ENCODE results near the gene TLR7. TPM values are rescaled to one million over a fixed set of nuclear protein-coding genes. Genes with fewer than 3 reads are reported as not detected.
A peak's percentile ranks its signal among the peaks of the same experiment; 100 is the strongest.

The TLR7 gene
- total RNA-seq, 1 donor from 2014 or later = not detected

DNA sequence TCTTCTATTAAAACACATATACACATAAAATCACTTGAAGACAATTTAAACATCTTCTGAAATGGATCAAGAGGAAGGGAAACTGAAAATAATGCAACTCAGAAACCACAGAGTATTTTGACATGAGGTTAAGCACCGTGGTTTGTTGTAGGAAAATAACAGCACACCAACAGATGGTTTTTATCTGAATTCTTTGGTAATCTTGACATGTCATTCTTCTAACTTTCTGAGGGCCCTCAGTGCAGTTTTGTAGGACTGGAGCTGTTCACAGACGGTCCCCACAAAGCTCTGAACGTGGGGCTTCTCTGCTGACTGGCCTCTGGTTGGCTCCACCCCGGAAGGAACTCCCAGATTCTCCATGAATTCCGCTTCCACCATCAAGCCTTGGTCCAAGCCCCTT lies 23.6 kb downstream of the TLR7 start:
- DNase-seq (ENCODE audit: extremely low read depth, low read depth, low spot score) = no peak

DNA sequence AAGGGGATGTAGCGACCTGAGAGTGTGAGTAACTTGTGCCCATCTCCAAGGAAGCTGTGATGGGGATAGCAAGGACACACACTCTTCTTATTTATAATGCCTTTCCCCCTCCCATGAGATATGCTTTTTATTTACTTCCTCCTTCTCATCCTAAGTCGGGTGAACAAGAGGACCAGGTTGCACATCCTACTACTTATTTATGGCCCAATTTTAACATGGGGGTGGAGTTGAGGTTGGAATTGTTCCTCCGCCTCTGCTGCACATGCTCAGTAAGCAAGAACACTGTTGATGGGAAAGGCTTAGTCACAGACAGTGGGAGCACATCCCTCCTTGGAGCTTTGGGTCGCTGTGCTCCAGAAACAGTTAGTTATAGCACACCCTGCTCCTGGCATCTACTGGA lies 24.3 kb downstream of the TLR7 start:
- DNase-seq (ENCODE audit: extremely low read depth, low read depth, low spot score) = no peak

DNA sequence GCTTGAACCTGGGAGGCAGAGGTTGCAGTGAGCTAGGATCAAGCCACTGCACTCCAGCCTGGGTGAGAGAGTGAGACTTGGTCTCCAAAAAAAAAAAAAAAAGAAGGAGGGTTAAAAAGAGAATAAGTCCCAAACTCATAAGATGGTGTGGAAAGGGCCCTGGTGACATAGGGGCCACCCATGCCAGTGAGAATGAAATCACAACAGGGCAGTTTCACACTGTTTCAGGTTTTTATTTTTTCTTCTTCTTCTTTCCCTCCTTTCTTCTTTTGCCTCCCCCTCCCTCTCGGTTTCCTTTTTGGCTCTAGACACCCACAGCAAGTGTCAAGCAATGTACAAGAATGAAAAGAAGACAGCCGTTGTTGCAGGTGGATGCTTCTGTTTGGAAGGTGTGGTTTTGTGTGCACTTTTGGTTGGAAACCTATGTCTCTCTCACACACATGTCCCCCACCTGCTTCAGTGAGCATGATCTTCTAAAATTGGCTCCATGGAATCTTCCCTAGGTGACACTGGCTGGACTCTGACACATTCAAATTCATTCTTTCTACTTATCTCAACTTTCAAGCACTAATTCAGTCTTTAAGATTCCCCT lies 25.1 kb downstream of the TLR7 start:
- no peak for DNase-seq (ENCODE audit: extremely low read depth, low read depth, low spot score)

- no peak for DNase-seq (ENCODE audit: extremely low read depth, low read depth, low spot score)
Measured at GRCh38 chrX:12892716-12893115, 25.8 kb downstream of the TLR7 start.

DNA sequence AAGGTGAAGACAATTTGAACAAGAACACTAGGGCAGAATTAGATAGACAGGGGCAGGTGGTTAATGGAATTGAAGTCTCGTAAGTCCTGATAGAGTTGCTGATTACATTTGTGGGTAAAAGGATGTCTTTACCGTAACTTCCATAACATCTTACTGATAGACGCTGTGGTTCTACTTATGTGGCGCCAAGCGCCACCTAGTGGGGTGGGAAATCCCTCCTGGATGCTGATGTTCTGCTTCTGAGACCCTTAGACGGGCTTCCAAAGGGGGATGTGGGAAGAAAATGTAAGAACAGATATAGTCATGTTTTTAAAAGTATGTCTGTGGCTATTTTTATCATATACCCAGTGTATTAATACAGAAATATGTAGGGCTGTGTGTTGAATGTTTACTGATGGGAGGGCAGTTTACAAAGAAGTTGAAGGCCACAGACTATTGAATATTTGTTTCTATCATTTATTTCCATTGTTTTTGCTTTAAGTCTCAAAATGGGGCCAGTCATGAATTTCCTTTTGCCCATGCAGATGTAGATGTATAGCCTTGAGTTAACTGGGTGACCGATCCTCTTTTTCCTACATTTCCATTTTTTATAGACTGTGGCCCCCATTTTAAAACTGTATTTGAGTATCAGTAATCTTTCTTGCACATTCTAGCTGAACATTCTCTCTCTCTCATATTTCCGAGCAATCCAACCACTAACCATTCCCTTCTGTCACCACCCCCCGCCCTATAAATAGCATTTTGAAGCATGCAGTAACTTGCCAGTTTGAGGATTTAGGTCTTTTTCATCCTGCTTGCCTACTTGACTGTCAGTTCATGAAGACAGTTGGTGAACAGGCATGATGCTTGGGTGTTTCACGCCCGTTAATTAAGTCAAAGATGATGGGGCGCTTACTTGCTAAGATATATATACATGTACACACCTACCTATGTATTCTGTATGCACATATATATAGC lies 27.5 kb downstream of the TLR7 start:
- DNase-seq (ENCODE audit: extremely low read depth, low read depth, low spot score) = no peak

- no peak for DNase-seq (ENCODE audit: extremely low read depth, low read depth, low spot score)
Measured at GRCh38 chrX:12895866-12896265, 29.0 kb downstream of the TLR7 start.

- DNase-seq (ENCODE audit: extremely low read depth, low read depth, low spot score) = no peak
Measured at GRCh38 chrX:12896935-12897334, 30.1 kb downstream of the TLR7 start.

DNA sequence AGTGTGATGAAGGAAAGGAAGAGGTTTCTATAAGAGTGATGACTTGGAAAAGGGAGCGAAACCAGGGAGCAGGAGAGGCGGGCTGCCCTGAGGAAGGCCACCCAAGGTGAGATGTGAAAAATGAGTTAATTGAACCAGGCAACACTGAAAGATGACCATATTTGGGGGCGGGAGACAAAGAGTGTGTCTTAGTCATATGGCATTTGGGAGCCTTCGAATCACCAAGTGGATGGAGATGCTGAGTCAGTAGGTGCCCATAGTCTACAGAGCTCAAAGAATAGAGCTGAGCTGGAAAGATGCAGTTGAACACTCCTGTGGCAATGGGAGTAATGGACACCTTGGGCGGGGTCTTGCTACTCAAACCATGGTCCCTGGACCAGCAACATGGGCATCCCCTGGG lies 31.2 kb downstream of the TLR7 start:
- no peak for DNase-seq (ENCODE audit: extremely low read depth, low read depth, low spot score)

GRCh38 chrX:12899506-12899905 lies 32.6 kb downstream of the TLR7 start:
- DNase-seq (ENCODE audit: extremely low read depth, low read depth, low spot score) = no peak

DNA sequence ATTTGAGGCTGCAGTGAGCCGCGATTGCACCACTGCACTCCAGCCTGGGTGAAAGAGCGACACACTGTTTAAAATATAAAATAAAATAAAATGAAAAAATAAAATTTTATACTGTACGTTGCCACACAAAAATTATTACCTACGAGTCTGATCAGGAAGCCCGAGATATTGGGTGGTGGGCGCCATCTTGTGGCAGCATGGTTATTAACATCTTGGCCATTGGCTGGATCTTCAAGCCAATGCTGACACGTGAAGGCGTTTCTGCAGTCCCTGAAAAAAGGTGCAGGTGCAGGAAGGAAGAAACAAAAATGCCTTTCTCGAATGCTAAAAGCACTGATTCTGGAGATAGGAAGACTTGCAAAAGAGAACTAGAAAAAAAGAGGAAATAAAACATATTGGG lies 34.6 kb downstream of the TLR7 start:
- DNase-seq (ENCODE audit: extremely low read depth, low read depth, low spot score) = peak; percentile 12

GRCh38 chrX:12903646-12904045 lies 36.8 kb downstream of the TLR7 start:
- no peak for DNase-seq (ENCODE audit: extremely low read depth, low read depth, low spot score)

DNA sequence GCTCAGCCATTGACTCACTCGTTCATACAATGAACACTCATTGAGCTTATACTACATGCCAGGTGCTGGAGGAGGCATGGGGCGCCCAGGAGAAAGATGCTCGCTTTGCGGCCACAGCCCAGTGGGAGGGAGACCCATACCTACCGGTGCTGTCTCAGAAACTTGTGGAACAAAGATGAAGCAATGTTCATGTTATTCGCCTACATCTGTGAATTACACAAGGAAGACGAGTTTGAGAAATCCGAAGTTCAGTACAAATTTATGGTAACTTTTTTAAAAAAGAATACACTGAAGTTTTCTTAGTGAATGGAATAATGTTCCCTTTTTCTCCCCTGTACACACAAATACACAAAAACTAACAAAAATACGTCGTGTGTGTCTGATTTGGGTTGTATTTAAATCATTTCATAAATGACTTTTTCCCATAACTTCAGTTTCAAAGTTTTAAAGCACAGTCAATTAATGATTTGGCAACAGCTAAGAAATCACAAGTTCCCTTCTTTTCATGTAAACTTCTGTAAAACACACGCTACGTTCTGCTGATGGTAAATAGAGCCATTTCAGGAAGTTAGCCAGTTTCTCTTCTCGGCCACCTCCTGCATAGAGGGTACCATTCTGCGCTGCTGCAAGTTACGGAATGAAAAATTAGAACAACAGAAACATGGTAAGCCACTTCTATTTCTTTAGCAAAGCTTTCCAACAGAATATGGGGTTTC lies 39.3 kb downstream of the TLR7 start, which contains the start of gene TLR8:
Gene TLR8, plus strand, starts transcription at position 575 of the 716 bp plus-strand sequence. Its CDS starts 87 bp downstream, at position 662.
- DNase-seq (ENCODE audit: extremely low read depth, low read depth, low spot score) = no peak

GRCh38 chrX:12910423-12911121 lies 43.7 kb downstream of the TLR7 start:
- no peak for DNase-seq (ENCODE audit: extremely low read depth, low read depth, low spot score)

DNA sequence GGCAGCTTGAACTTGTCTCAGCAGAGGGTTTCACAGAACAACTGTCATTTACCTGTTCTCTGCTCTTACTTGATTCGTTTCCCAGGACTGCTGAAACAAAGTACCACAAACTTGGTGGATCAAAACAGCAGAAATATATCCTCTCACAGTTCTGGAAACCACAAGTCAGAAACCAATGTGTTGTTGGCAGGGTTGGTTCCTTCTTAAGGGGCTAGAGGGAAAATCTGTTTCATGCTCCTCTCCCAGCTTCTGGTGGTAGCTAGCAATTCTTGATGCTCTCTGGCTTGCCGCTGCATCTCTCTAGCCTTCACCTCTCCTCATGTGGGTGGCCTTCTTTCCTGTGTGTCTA lies 44.2 kb downstream of the TLR7 start:
- no peak for DNase-seq (ENCODE audit: extremely low read depth, low read depth, low spot score)

DNA sequence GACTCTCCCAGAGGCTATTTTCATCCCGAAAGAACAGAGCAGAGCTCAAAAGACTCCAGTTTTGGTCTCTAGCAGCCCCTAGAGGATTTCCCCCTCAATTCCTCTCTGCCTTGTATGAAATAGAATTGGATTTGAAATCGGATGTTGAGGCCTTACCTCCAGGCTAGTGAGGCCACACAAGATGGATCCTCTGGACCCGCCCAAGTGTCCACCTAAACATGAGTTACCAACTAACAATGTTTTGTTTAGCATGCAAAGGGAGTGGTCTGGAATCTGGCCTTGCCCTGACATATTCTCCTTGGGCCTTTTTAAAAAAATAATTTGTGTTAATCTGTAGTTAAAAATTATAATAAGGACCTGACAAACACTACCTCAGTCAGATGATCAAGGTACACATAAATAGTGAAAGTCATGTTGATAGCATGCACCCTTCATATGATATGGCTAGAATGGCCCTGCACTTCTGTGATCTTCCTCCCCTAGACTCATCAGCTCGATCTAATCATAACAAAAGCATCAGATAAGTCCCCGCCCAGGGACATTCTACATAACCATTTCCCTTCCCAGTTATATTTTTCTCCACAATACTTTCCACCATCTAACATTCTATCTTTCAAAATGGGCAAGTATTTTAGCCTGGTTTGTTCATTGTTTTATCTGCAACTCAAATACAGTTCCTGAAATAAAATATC lies 46.1 kb downstream of the TLR7 start:
- no peak for DNase-seq (ENCODE audit: extremely low read depth, low read depth, low spot score)

GRCh38 chrX:12917753-12918152 lies 50.9 kb downstream of the TLR7 start:
- DNase-seq (ENCODE audit: extremely low read depth, low read depth, low spot score) = no peak

DNA sequence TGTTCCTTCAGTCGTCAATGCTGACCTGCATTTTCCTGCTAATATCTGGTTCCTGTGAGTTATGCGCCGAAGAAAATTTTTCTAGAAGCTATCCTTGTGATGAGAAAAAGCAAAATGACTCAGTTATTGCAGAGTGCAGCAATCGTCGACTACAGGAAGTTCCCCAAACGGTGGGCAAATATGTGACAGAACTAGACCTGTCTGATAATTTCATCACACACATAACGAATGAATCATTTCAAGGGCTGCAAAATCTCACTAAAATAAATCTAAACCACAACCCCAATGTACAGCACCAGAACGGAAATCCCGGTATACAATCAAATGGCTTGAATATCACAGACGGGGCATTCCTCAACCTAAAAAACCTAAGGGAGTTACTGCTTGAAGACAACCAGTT lies 52.2 kb downstream of the TLR7 start:
- no peak for DNase-seq (ENCODE audit: extremely low read depth, low read depth, low spot score)

DNA sequence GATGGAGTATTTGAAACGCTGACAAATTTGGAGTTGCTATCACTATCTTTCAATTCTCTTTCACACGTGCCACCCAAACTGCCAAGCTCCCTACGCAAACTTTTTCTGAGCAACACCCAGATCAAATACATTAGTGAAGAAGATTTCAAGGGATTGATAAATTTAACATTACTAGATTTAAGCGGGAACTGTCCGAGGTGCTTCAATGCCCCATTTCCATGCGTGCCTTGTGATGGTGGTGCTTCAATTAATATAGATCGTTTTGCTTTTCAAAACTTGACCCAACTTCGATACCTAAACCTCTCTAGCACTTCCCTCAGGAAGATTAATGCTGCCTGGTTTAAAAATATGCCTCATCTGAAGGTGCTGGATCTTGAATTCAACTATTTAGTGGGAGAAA lies 52.7 kb downstream of the TLR7 start:
- no peak for DNase-seq (ENCODE audit: extremely low read depth, low read depth, low spot score)

GRCh38 chrX:12920990-12921389 lies 54.1 kb downstream of the TLR7 start:
- DNase-seq (ENCODE audit: extremely low read depth, low read depth, low spot score) = no peak

GRCh38 chrX:12921886-12922598 lies 55.2 kb downstream of the TLR7 start:
- no peak for DNase-seq (ENCODE audit: extremely low read depth, low read depth, low spot score)

Measured in glomerular endothelial cell (primary cell).